ENCODE measurements around the gene KAT2B. TPM values are rescaled to one million over a fixed set of nuclear protein-coding genes. Genes with fewer than 3 reads are reported as not detected.

KAT2B gene
- total and polyA plus RNA-seq, 2 of the 8 experiments (the other 6 are each of a cell fraction or from before 2014, with no cell fraction given), result 0.24 to 0.91 TPM

GRCh38 chr3:20041197-20041780 is 1.0 kb downstream of the KAT2B start:
- H3K79me1 ChIP-seq (ENCODE audit: low read depth, low read length), result no peaks in the 10 kb centered on the region
- peaks cover 0 to 7% of the 10 kb centered on the region in 2 experiments for H4K20me1 ChIP-seq (replicated peaks in 1 of 2; ENCODE audit: control insufficient read depth in 1 of 2, insufficient read depth in 2 of 2, low read length in 2 of 2)
- H3K4ac ChIP-seq (replicated peaks; ENCODE audit: insufficient read length, low read depth, low read length), result no peak overlapping the region
- H3K9ac ChIP-seq (replicated peaks in 1 of 4; ENCODE audit: extremely low read depth in 1 of 4, low read depth in 3 of 4, low read length in 3 of 4), result no peak overlapping the region
- H2BK12ac ChIP-seq (ENCODE audit: low read depth, low read length), result no peak overlapping the region
- H4K91ac ChIP-seq (replicated peaks; ENCODE audit: insufficient read length, low read length), result no peak overlapping the region
- H2AK5ac ChIP-seq (ENCODE audit: low read depth, low read length), result no peak overlapping the region
- H3K23me2 ChIP-seq (ENCODE audit: low read depth, low read length), result peaks cover 7% of the 10 kb centered on the region; the same call in 1 of the 2 replicates
- POLR2A ChIA-PET (ENCODE audit: partially characterized antibody), result interaction anchor here (0.6 to 1.4 kb wide), 4 partner anchors 27 to 144 kb away, joined by 3 to 5 read pairs (median 3); partner anchors contain the start of gene SGO1
- FAIRE-seq (no peak), DNase-seq (ENCODE audit: low read depth in 1 of 2, low spot score in 2 of 2) (peak in 1 of 2 experiments; percentile 74)
- H3K18ac ChIP-seq (ENCODE audit: extremely low read depth, low read length), result no peak overlapping the region; the same call in 1 of the 2 replicates
- H3K9me3 ChIP-seq (ENCODE audit: insufficient read depth in 2 of 2, low read depth in 1 of 2, low read length in 1 of 2), result no peaks in the 10 kb centered on the region
- H3K36me3 ChIP-seq (ENCODE audit: control insufficient read depth in 2 of 4, insufficient read depth in 4 of 4, low read length in 3 of 4), result no peaks in the 10 kb centered on the region
- H3K79me2 ChIP-seq (ENCODE audit: control insufficient read depth in 1 of 2, insufficient read depth in 2 of 2, low read length in 2 of 2), result no peaks in the 10 kb centered on the region
- WGBS, 2 experiments (ENCODE audit: extremely low coverage in 1 of 2, insufficient coverage in 1 of 2, insufficient read length in 1 of 2, insufficient replicate concordance in 2 of 2, low coverage in 1 of 2, low lambda C conversion rate in 2 of 2, missing lambda C conversion rate in 1 of 2), result 3% methylated on average over 24 of the region's 28 CpGs; no CpG with 5 or more reads in 1 of the 2 experiments
- peak overlapping the region; percentile 85 to 89 for H3K4me2 ChIP-seq (ENCODE audit: insufficient read depth in 1 of 2, low read depth in 2 of 2, low read length in 2 of 2)
- no peak overlapping the region for H4K5ac ChIP-seq (ENCODE audit: insufficient read length, low read depth, low read length)
- H2BK20ac ChIP-seq (ENCODE audit: low read length), result no peak overlapping the region
- 0 out of 2 replicates have a peak overlapping the region, but pooled peaks have one; percentile 52 for H2AFZ ChIP-seq (ENCODE audit: low read length)
- H2BK15ac ChIP-seq (ENCODE audit: low read length), result no peak overlapping the region
- peaks cover 0 to 2% (median under 1%) of the 10 kb centered on the region in 4 experiments; a peak in 2 of 7 replicates for H3K4me1 ChIP-seq (replicated peaks in 1 of 4; ENCODE audit: control insufficient read depth in 3 of 4, insufficient read depth in 4 of 4, low read length in 3 of 4)
- H3K14ac ChIP-seq (ENCODE audit: insufficient read length), result no peak overlapping the region
- H3K27me3 ChIP-seq (replicated peaks in 1 of 4; ENCODE audit: control insufficient read depth in 3 of 4, extremely low read depth in 1 of 4, insufficient read depth in 3 of 4, low read length in 3 of 4), result peaks cover 0 to 8% (median 4%) of the 10 kb centered on the region in 4 experiments; a peak in 2 of 7 replicates
- CTCF ChIA-PET (ENCODE audit: partially characterized antibody), result interaction anchor here (0.9 to 1.8 kb wide), 7 partner anchors 14 to 115 kb away, joined by 3 to 4 read pairs (median 3); no protein-coding TSS in a partner anchor
- H3K27ac ChIP-seq (ENCODE audit: low read depth, low read length), result no peak overlapping the region
- no peak overlapping the region for H2BK5ac ChIP-seq (ENCODE audit: low read depth, low read length)
- H4K8ac ChIP-seq (ENCODE audit: extremely low read depth, insufficient read depth, low read length), result no peak overlapping the region; the same call in 1 of the 2 replicates
- no peak overlapping the region for H3K23ac ChIP-seq (ENCODE audit: insufficient read length)
- no peak overlapping the region for H3K56ac ChIP-seq (replicated peaks; ENCODE audit: insufficient read length, low read depth, low read length)
- no peak overlapping the region for H2BK120ac ChIP-seq (replicated peaks; ENCODE audit: low read depth, low read length)
- H3K4me3 ChIP-seq (ENCODE audit: extremely low read depth in 1 of 4, insufficient read depth in 2 of 4, low read depth in 3 of 4, low read length in 4 of 4), result peak overlapping the region; percentile 39 to 75 (median 70)
- TF ChIP-seq ZNF274 (IDR thresholded peaks at IDR 0.05; ENCODE audit: borderline replicate concordance, extremely low read depth, low read length), result no peak
- TF ChIP-seq EP300 (IDR thresholded peaks at IDR 0.05; ENCODE audit: borderline replicate concordance in 1 of 2, low read depth in 2 of 2, low read length in 2 of 2), result no peak
- TF ChIP-seq CHD2 (IDR thresholded peaks at IDR 0.05; ENCODE audit: low read length), result no peak
- TF ChIP-seq MAX (IDR thresholded peaks at IDR 0.05), result peak; percentile 69
- TF ChIP-seq SIX5 (IDR thresholded peaks at IDR 0.05; ENCODE audit: low read depth, low read length), result no peak
- peak in 1 of 2 experiments; percentile 93; a peak in 3 of 4 replicates for TF ChIP-seq HDAC2 (IDR thresholded peaks at IDR 0.05; ENCODE audit: borderline replicate concordance in 1 of 2, low read depth in 2 of 2, low read length in 2 of 2)
- TF ChIP-seq RNF2 (IDR thresholded peaks at IDR 0.05; ENCODE audit: borderline replicate concordance, low read depth, low read length, missing control alignments, poor library complexity, severe bottlenecking), result no peak
- peak; percentile 35; the same call in 1 of the 2 replicates for TF ChIP-seq CREB1 (IDR thresholded peaks at IDR 0.05)
- peak; percentile 99 to 100 for TF ChIP-seq SIN3A (conservative IDR thresholded peaks at IDR 0.05 in 1 of 2, IDR thresholded peaks at IDR 0.05 in 1 of 2; ENCODE audit: low read depth in 1 of 2, low read length in 2 of 2)
- peak; percentile 99 for TF ChIP-seq SAP30 (IDR thresholded peaks at IDR 0.05; ENCODE audit: insufficient read depth, insufficient replicate concordance, low read length)
